HUES48 (cell line): ENCODE results near the gene MAT2A.
"Not testable (repeated sequence)": the region's sequence is repeated elsewhere in the genome, so short reads cannot be mapped to it uniquely, and the experiment has no call there.

Experiments used
- H3K27ac ChIP-seq: one replicate; pipeline ENCODE4 v1.7.0; 2013; ENCODE audit warnings: low read depth, low read length, inconsistent platforms
- H3K27me3 ChIP-seq: 2 replicates; pipeline ENCODE4 v1.6.1; 2013; ENCODE audit warnings: mild to moderate bottlenecking, low read length; ENCODE audit not compliant: control insufficient read depth, insufficient read depth
- H3K36me3 ChIP-seq: 2 replicates; pipeline ENCODE4 v1.6.1; 2013; ENCODE audit warnings: low read length; ENCODE audit not compliant: control insufficient read depth, insufficient read depth
- H3K4me1 ChIP-seq: 2 replicates; pipeline ENCODE4 v1.6.1; 2013; ENCODE audit warnings: mild to moderate bottlenecking, low read length; ENCODE audit not compliant: control insufficient read depth, insufficient read depth
- H3K4me3 ChIP-seq: 2 replicates; pipeline ENCODE4 v1.5.1; 2013; ENCODE audit warnings: mild to moderate bottlenecking, low read depth, low read length
- H3K9ac ChIP-seq: 2 replicates; pipeline ENCODE4 v1.6.1; 2013; ENCODE audit warnings: mild to moderate bottlenecking, low read depth, low read length, moderate library complexity
- H3K9me3 ChIP-seq: 2 replicates; pipeline ENCODE4 v1.6.1; 2013; ENCODE audit warnings: low read length; ENCODE audit not compliant: control insufficient read depth, insufficient read depth

The MAT2A gene

GRCh38 chr2:85541262-85541661 lies 2.3 kb downstream of the MAT2A start:
- peak overlapping the region; percentile 98; the same call in 1 of the 2 replicates for H3K9ac ChIP-seq
- no peaks in the 10 kb centered on the region for H3K27me3 ChIP-seq
- no peaks in the 10 kb centered on the region for H3K9me3 ChIP-seq
- H3K4me1 ChIP-seq, result peaks cover 23% of the 10 kb centered on the region
- H3K4me3 ChIP-seq, result peak overlapping the region; percentile 96
- H3K27ac ChIP-seq, result peak overlapping the region; percentile 3
- peaks cover 57% of the 10 kb centered on the region for H3K36me3 ChIP-seq

GRCh38 chr2:85541753-85542457 lies 2.9 kb downstream of the MAT2A start:
- peak overlapping the region; percentile 96 for H3K4me3 ChIP-seq
- H3K27me3 ChIP-seq, result no peaks in the 10 kb centered on the region
- H3K9ac ChIP-seq, result peak overlapping the region; percentile 98; the same call in 1 of the 2 replicates
- H3K36me3 ChIP-seq, result peaks cover 57% of the 10 kb centered on the region
- peaks cover 20% of the 10 kb centered on the region for H3K4me1 ChIP-seq
- peak overlapping the region; percentile 3 for H3K27ac ChIP-seq
- H3K9me3 ChIP-seq, result no peaks in the 10 kb centered on the region

GRCh38 chr2:85542777-85543176 lies 3.8 kb downstream of the MAT2A start:
- H3K9ac ChIP-seq, result no peak overlapping the region
- no peak overlapping the region for H3K27ac ChIP-seq
- no peak overlapping the region for H3K4me3 ChIP-seq
- no peaks in the 10 kb centered on the region for H3K9me3 ChIP-seq
- H3K4me1 ChIP-seq, result peaks cover 14% of the 10 kb centered on the region; the same call in 1 of the 2 replicates
- no peaks in the 10 kb centered on the region for H3K27me3 ChIP-seq
- peaks cover 57% of the 10 kb centered on the region for H3K36me3 ChIP-seq

GRCh38 chr2:85544254-85544691 lies 5.3 kb downstream of the MAT2A start:
- H3K36me3 ChIP-seq, result peaks cover 63% of the 10 kb centered on the region

GRCh38 chr2:85544915-85545779 lies 6.2 kb downstream of the MAT2A start:
- not testable (repeated sequence) for H3K9me3 ChIP-seq, H3K9ac ChIP-seq, H3K4me3 ChIP-seq, H3K27me3 ChIP-seq
- Histone ChIP-seq H3K36me3 (peaks cover 71% of the 10 kb centered on the region), H3K4me1 (peaks cover 14% of the 10 kb centered on the region; the same call in 1 of the 2 replicates), H3K27ac (peak overlapping the region; percentile 43)

More at GRCh38 chr2:85544254-85544691, 5.3 kb downstream of the MAT2A start:
- H3K27me3 ChIP-seq, H3K9ac ChIP-seq, H3K9me3 ChIP-seq, H3K4me3 ChIP-seq: not testable (repeated sequence)
- peak overlapping the region; percentile 32 for H3K27ac ChIP-seq
- peaks cover 14% of the 10 kb centered on the region; the same call in 1 of the 2 replicates for H3K4me1 ChIP-seq

- H3K9ac ChIP-seq, result no peak overlapping the region
- no peak overlapping the region for H3K4me3 ChIP-seq
- peak overlapping the region; percentile 43 for H3K27ac ChIP-seq
- H3K27me3 ChIP-seq, result no peaks in the 10 kb centered on the region
- H3K36me3 ChIP-seq, result peaks cover 73% of the 10 kb centered on the region
- H3K4me1 ChIP-seq, result peaks cover 14% of the 10 kb centered on the region; the same call in 1 of the 2 replicates
- no peaks in the 10 kb centered on the region for H3K9me3 ChIP-seq
Measured at GRCh38 chr2:85545780-85546240, 6.8 kb downstream of the MAT2A start.

GRCh38 chr2:85547089-85547858 lies 8.3 kb downstream of the MAT2A start:
- no peaks in the 10 kb centered on the region; the same call in 1 of the 2 replicates for H3K4me1 ChIP-seq
- H3K27me3 ChIP-seq, result no peaks in the 10 kb centered on the region
- no peak overlapping the region for H3K9ac ChIP-seq
- peaks cover 71% of the 10 kb centered on the region for H3K36me3 ChIP-seq
- H3K27ac ChIP-seq, result peak overlapping the region; percentile 21
- no peak overlapping the region for H3K4me3 ChIP-seq
- no peaks in the 10 kb centered on the region for H3K9me3 ChIP-seq

GRCh38 chr2:85547859-85548607 lies 9.1 kb downstream of the MAT2A start:
- Histone ChIP-seq H3K4me1 (no peaks in the 10 kb centered on the region), H3K27me3 (no peaks in the 10 kb centered on the region), H3K27ac (no peak overlapping the region), H3K36me3 (peaks cover 71% of the 10 kb centered on the region), H3K4me3 (no peak overlapping the region), H3K9me3 (no peaks in the 10 kb centered on the region), H3K9ac (no peak overlapping the region)

GRCh38 chr2:85548608-85548900 lies 9.6 kb downstream of the MAT2A start:
- no peak overlapping the region for H3K4me3 ChIP-seq
- H3K36me3 ChIP-seq, result peaks cover 69% of the 10 kb centered on the region
- H3K27me3 ChIP-seq, result no peaks in the 10 kb centered on the region
- no peak overlapping the region for H3K27ac ChIP-seq
- H3K4me1 ChIP-seq, result no peaks in the 10 kb centered on the region
- H3K9me3 ChIP-seq, result no peaks in the 10 kb centered on the region
- H3K9ac ChIP-seq, result no peak overlapping the region

- Histone ChIP-seq H3K9me3 (no peaks in the 10 kb centered on the region), H3K36me3 (peaks cover 68% of the 10 kb centered on the region), H3K4me1 (no peaks in the 10 kb centered on the region), H3K27me3 (no peaks in the 10 kb centered on the region), H3K4me3 (no peak overlapping the region), H3K9ac (no peak overlapping the region), H3K27ac (no peak overlapping the region)
Measured at GRCh38 chr2:85549095-85549494, 10.1 kb downstream of the MAT2A start.
